Measurements from ENCODE around the gene FOXI2. TPM values are rescaled to one million over a fixed set of nuclear protein-coding genes. Genes with fewer than 3 reads are reported as not detected.

Gene FOXI2
- total and polyA plus RNA-seq, 12 donors, result 0.03 TPM; not detected in 11

DNA sequence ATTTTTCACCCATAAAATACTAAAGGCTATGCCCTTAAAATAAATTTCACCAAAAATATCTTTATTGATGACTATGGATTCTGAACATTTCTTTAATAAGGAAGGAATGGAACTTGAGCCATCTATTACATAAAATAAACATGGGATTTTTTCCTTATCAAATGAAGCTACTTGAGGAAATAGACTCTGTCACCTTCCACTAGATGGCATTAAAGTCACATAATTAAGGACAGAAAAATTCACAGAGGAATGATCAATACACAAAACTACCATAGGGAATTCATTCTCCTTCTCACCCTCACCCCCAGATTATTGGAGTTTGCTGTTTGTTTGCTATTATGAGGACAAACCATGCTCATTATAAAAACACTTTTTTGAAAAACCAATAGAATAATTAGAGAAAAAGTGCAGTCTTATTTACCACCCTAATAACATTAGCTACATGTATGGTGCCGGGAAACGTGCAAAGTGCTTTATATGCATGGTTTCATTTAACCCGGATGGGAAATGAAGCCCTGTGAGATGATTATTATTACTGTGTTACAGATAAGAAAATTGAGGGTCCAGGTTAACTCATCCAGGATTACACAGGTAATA lies 21.1 kb upstream of the FOXI2 start:
- Histone ChIP-seq H3K27ac (no peak overlapping the region), H3K9me3 (replicated peaks in 1 of 3) (no peaks in the 10 kb centered on the region), H3K4me1 (replicated peaks in 1 of 2) (no peaks in the 10 kb centered on the region), H3K36me3 (replicated peaks in 1 of 2) (no peaks in the 10 kb centered on the region), H3K27me3 (peaks cover 6% of the 10 kb centered on the region), H3K4me3 (no peak overlapping the region)
- no peak for DNase-seq
- intact Hi-C loops (cut with DNase I), result loop anchor here (5.0 kb wide), 2 partner anchors 136 to 436 kb away; no protein-coding TSS in a partner anchor
- WGBS, 4 donors, result 36 to 62% (median 47%) methylated on average over 3 of the region's 3 CpGs
- no peak for TF ChIP-seq POLR2A (IDR thresholded peaks at IDR 0.05)
- TF ChIP-seq, protein P1, sequence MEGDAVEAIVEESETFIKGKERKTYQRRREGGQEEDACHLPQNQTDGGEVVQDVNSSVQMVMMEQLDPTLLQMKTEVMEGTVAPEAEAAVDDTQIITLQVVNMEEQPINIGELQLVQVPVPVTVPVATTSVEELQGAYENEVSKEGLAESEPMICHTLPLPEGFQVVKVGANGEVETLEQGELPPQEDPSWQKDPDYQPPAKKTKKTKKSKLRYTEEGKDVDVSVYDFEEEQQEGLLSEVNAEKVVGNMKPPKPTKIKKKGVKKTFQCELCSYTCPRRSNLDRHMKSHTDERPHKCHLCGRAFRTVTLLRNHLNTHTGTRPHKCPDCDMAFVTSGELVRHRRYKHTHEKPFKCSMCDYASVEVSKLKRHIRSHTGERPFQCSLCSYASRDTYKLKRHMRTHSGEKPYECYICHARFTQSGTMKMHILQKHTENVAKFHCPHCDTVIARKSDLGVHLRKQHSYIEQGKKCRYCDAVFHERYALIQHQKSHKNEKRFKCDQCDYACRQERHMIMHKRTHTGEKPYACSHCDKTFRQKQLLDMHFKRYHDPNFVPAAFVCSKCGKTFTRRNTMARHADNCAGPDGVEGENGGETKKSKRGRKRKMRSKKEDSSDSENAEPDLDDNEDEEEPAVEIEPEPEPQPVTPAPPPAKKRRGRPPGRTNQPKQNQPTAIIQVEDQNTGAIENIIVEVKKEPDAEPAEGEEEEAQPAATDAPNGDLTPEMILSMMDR (IDR thresholded peaks at IDR 0.05), result peak; percentile 26 to 68 (median 57)

DNA sequence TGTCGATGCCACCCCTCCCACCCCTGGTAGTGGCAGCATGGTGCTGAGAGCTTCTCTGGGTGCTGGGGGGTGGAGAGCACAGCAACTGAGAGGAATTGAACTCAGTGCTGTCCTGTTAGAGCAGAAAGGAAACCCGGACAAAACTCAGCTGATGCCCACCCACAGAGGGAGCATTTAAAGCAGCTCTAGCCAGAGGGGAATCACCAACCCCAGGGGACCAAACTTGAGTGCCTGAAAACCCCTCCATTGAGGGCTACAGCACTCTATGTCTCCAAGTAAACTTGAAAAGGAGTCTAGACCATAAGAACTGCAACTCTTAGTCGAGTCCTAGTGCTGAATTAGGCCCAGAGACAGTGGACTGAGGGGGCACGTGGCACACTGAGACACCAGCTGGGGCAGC lies 16.8 kb upstream of the FOXI2 start:
- Histone ChIP-seq H3K4me1 (replicated peaks in 1 of 2) (no peaks in the 10 kb centered on the region), H3K27ac (no peak overlapping the region), H3K36me3 (replicated peaks in 1 of 2) (no peaks in the 10 kb centered on the region), H3K27me3 (peaks cover 6% of the 10 kb centered on the region), H3K4me3 (no peak overlapping the region), H3K9me3 (replicated peaks in 1 of 3) (no peaks in the 10 kb centered on the region)
- DNase-seq, result no peak
- intact Hi-C loops (cut with DNase I), result no loop called here
- TF ChIP-seq, protein P1 (IDR thresholded peaks at IDR 0.05), result no peak
- no peak for TF ChIP-seq POLR2A (IDR thresholded peaks at IDR 0.05)
- WGBS, 4 donors, result 62 to 71% (median 69%) methylated on average over 4 of the region's 4 CpGs

DNA sequence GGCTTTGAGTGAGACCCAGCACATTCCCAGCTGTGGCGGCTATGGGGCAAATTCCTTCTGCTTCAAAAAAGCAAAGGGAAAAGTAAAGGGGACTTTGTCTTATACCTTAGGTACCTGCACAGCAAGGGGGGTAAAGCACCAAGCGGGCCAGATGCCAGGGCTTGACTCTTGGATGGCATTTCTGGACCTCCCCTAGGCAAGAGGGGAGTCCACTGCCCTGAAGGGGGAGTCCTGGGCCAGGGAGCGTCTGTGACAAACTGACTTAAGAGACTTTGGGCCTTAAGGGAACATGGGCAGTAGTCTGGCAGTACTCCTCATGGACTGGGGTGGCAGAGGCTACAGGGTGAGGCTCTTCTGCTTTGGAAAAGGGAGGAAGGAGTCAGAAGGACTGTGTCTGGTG lies 16.1 kb upstream of the FOXI2 start:
- intact Hi-C loops (cut with DNase I), result no loop called here
- DNase-seq, result no peak
- H3K4me3 ChIP-seq, result no peak overlapping the region
- H3K9me3 ChIP-seq (replicated peaks in 1 of 3), result no peaks in the 10 kb centered on the region
- no peaks in the 10 kb centered on the region for H3K36me3 ChIP-seq (replicated peaks in 1 of 2)
- H3K4me1 ChIP-seq (replicated peaks in 1 of 2), result no peaks in the 10 kb centered on the region
- peaks cover 6% of the 10 kb centered on the region for H3K27me3 ChIP-seq
- H3K27ac ChIP-seq, result no peak overlapping the region
- 53 to 83% (median 76%) methylated on average over 2 to 3 of the region's 3 CpGs for WGBS, 4 donors
- no peak for TF ChIP-seq POLR2A (IDR thresholded peaks at IDR 0.05)
- TF ChIP-seq, protein P1 (IDR thresholded peaks at IDR 0.05), result no peak

DNA sequence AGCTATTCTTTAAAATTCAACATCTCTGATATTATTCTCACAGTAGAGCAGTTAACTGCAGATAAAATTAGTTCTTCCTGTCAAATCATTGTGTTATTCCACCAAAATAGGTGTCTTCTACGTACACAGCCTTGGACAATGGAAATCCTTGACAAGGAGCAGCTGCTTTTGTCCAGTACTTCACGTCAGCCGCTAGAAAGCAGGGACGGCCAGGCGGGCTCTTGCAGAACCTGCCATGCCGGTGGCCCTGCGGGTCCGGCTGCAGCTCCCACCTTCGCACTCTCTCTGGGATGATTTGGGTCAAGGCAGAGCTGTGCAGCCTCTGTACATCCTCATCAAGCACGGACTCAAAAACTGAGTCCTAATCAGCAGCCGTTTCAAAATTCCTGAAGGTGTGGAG lies 2.2 kb upstream of the FOXI2 start:
- peaks cover 51% of the 10 kb centered on the region for H3K27me3 ChIP-seq
- no peak overlapping the region for H3K27ac ChIP-seq
- WGBS, 4 donors, result 2 to 18% (median 8%) methylated on average over 8 to 11 of the region's 11 CpGs
- no peak overlapping the region for H3K4me3 ChIP-seq
- TF ChIP-seq, protein P1 (IDR thresholded peaks at IDR 0.05), result no peak
- no peak for TF ChIP-seq POLR2A (IDR thresholded peaks at IDR 0.05)
- intact Hi-C loops (cut with DNase I), result no loop called here
- DNase-seq, result no peak
- no peaks in the 10 kb centered on the region for H3K9me3 ChIP-seq (replicated peaks in 1 of 3)
- H3K36me3 ChIP-seq (replicated peaks in 1 of 2), result no peaks in the 10 kb centered on the region
- H3K4me1 ChIP-seq (replicated peaks in 1 of 2), result no peaks in the 10 kb centered on the region
